HepG2 (cell line): ENCODE results near the gene HELT. TPM values are rescaled to one million over a fixed set of nuclear protein-coding genes. Genes with fewer than 3 reads are reported as not detected.

Experiments
- ATAC-seq: fragments of 200-7000 bp; cut with Tn5 transposase; 3 replicates; pipeline ENCODE4 v1.9.1; 2020; ENCODE audit warnings: mild to moderate bottlenecking, moderate library complexity
- BruUV-seq: library from RNA; stranded (reverse); fragments of 400-500 nt; replicated peaks from 2 replicates; lab custom pipeline; 2021; lab: Mats Ljungman, UMichigan
- CTCF ChIA-PET: fragments of 300-600 bp; formaldehyde crosslinking; extraction: SDS; loops from one replicate; lab custom pipeline; 2021; ENCODE audit warnings: low total read pairs, inconsistent platforms, low intra/inter-chr PET ratio; lab: Yijun Ruan, JAX
- POLR2A ChIA-PET: fragments of 350-600 bp; sonication (Branson Sonifier 250); formaldehyde crosslinking; loops from one replicate; lab custom pipeline; 2020; ENCODE audit warnings: antibody characterized with exemption, inconsistent platforms; lab: Yijun Ruan, JAX
- DNase-seq: peaks from one replicate; pipeline ENCODE4 v3.0.0-alpha.2; 2015; ENCODE audit warnings: low spot score
- FAIRE-seq: peaks from 3 replicates; lab custom pipeline; 2011; peaks lifted over from hg19 to GRCh38; lab: Jason Lieb, UNC
- H2AFZ ChIP-seq: one replicate; pipeline ENCODE4 v1.6.1; 2011; ENCODE audit warnings: low read length, inconsistent platforms
- H3K27ac ChIP-seq: fragments of 300-600 bp; 3 replicates; pipeline ENCODE4 v1.8.0; 2011; ENCODE audit warnings: mixed run types, mild to moderate bottlenecking, mixed read lengths, low read length, inconsistent platforms; ENCODE audit not compliant: insufficient read depth; ENCODE audit errors: extremely low read length
- H3K27me3 ChIP-seq, 2 experiments: fragments of 200-600 bp in 1 of 2; 2 replicates in 1 of 2; 3 replicates in 1 of 2; pipeline versions ENCODE4 v1.6.0 to v1.8.0; 2011; ENCODE audit warnings: low read length in 2 of 2, mild to moderate bottlenecking in 2 of 2, moderate library complexity in 2 of 2, inconsistent platforms in 1 of 2; ENCODE audit not compliant: insufficient read depth in 2 of 2, control insufficient read depth in 1 of 2
- H3K36me3 ChIP-seq, 2 experiments: fragments of 200-600 bp in 1 of 2; replicated peaks in 1 of 2; 2 replicates in 1 of 2; 3 replicates in 1 of 2; pipeline versions ENCODE4 v1.5.1 to v1.8.0; 2011; ENCODE audit warnings: low read length in 2 of 2, inconsistent platforms in 1 of 2; ENCODE audit not compliant: insufficient read depth in 2 of 2, control insufficient read depth in 1 of 2
- H3K4me1 ChIP-seq: 2 replicates; pipeline ENCODE4 v1.5.1; 2012; ENCODE audit warnings: low read length, inconsistent platforms; ENCODE audit not compliant: insufficient read depth
- H3K4me2 ChIP-seq: 2 replicates; pipeline ENCODE4 v1.6.0; 2011; ENCODE audit warnings: low read depth, low read length, inconsistent platforms
- H3K4me3 ChIP-seq, 3 experiments: fragments of 200-600 bp in 1 of 3; sonication (generic), shearing (Covaris generic) in 1 of 3; replicated peaks in 1 of 3; 2 replicates each; pipeline ENCODE4 v1.5.1; 2011 to 2016; ENCODE audit warnings: low read length in 3 of 3, inconsistent platforms in 2 of 3, low read depth in 2 of 3, mild to moderate bottlenecking in 2 of 3, control low read depth in 1 of 3, mixed read lengths in 1 of 3; ENCODE audit not compliant: insufficient read depth in 1 of 3
- H3K79me2 ChIP-seq: one replicate; pipeline ENCODE4 v1.6.1; 2011; ENCODE audit warnings: low read length, inconsistent platforms; ENCODE audit not compliant: insufficient read depth
- H3K9ac ChIP-seq: 2 replicates; pipeline ENCODE4 v1.6.0; 2011; ENCODE audit warnings: mild to moderate bottlenecking, low read depth, low read length, inconsistent platforms; ENCODE audit not compliant: insufficient read depth
- H3K9me3 ChIP-seq: 2 replicates; pipeline ENCODE4 v1.5.1; 2012; ENCODE audit warnings: mild to moderate bottlenecking, low read length
- H4K20me1 ChIP-seq: 2 replicates; pipeline ENCODE4 v1.6.0; 2011; ENCODE audit warnings: inconsistent platforms, mild to moderate bottlenecking, low read length, moderate library complexity; ENCODE audit not compliant: insufficient read depth
- AKAP8 ChIP-seq: sonication (generic); formaldehyde crosslinking; IDR thresholded peaks from 2 replicates; pipeline ENCODE4 v1.5.1; 2020; ENCODE audit warnings: mild to moderate bottlenecking, missing genetic modification reagents
- BATF2 ChIP-seq: sonication (generic); formaldehyde crosslinking; IDR thresholded peaks from 2 replicates; pipeline ENCODE4 v1.8.0; 2022; ENCODE audit warnings: mild to moderate bottlenecking, missing genetic modification reagents, moderate library complexity
- DNMT3B ChIP-seq: conservative IDR thresholded peaks from 2 replicates; pipeline ENCODE4 v1.6.1; 2016; ENCODE audit warnings: missing biosample characterization, control low read depth
- GLMP ChIP-seq: sonication (generic); formaldehyde crosslinking; IDR thresholded peaks from 2 replicates; pipeline ENCODE4 v1.9.0; 2021; ENCODE audit warnings: missing genetic modification reagents, mild to moderate bottlenecking, borderline replicate concordance
- NFIB ChIP-seq: sonication (generic); formaldehyde crosslinking; IDR thresholded peaks from 2 replicates; pipeline ENCODE4 v1.9.0; 2021; ENCODE audit warnings: missing genetic modification reagents, mild to moderate bottlenecking, borderline replicate concordance
- RFXANK ChIP-seq: IDR thresholded peaks from 2 replicates; pipeline ENCODE4 v1.6.1; 2016
- SMARCE1 ChIP-seq: fragments of 450-650 bp; IDR thresholded peaks from 2 replicates; pipeline ENCODE4 v1.6.1; 2017; ENCODE audit warnings: borderline replicate concordance
- TP53 ChIP-seq: sonication (generic); formaldehyde crosslinking; conservative IDR thresholded peaks from 2 replicates; pipeline ENCODE4 v1.4.0; 2020; ENCODE audit warnings: missing genetic modification reagents
- ZNF549 ChIP-seq: sonication (generic); formaldehyde crosslinking; IDR thresholded peaks from 2 replicates; pipeline ENCODE4 v1.5.0; 2020; ENCODE audit warnings: missing genetic modification reagents
- WGBS: methylation state at CpG from one replicate; pipeline ENCODE4 v1.1.6; 2017; ENCODE audit warnings: low lambda C conversion rate; 5-methylcytosine and 5-hydroxymethylcytosine counted together
- in situ Hi-C: cut with HindIII; loops from 2 replicates; pipeline ENCODE4 v1.10.0; 2017; ENCODE audit warnings: low pct_unique_long_range_greater_than_20kb; ENCODE audit not compliant: extremely low pct_ligation_motif_present
- intact Hi-C: fragments of 100-400 bp; cut with micrococcal nuclease; formaldehyde crosslinking; loops from one replicate; pipeline ENCODE4 v1.10.0; 2022; ENCODE audit not compliant: unreplicated experiment
- polyA plus RNA-seq, 8 experiments: library from polyadenylated mRNA; depleted of rRNA in 3 of 8; stranded (reverse) in 7 of 8; unstranded in 1 of 8; fragments of >200 nt; fragmentation: Illumina TruSeq in 4 of 8; extraction: Trizol in 4 of 8; gene quantifications; 2 replicates each; pipeline versions ENCODE4 v1.2.1 to v1.2.3, GENCODE V29; 2011 to 2016; ENCODE audit warnings: low read depth in 4 of 8, missing spikeins in 1 of 8, mixed read lengths in 1 of 8; ENCODE audit not compliant: insufficient read depth in 1 of 8
- total RNA-seq, 5 experiments: library from RNA; depleted of rRNA; stranded (reverse); fragments of >200 nt; fragmentation: Illumina TruSeq; extraction: Trizol; gene quantifications; 2 replicates each; pipeline ENCODE4 v1.2.3, GENCODE V29; 2016; ENCODE audit warnings: low read depth in 1 of 5

HELT gene
- total and polyA plus RNA-seq, 2 of the 13 experiments (the other 11 are each of a cell fraction or from before 2014, with no cell fraction given) = not detected

GRCh38 chr4:184980261-184980660, 38.0 kb upstream of the HELT start:
- Histone ChIP-seq H2AFZ (no peak overlapping the region), H3K79me2 (no peaks in the 10 kb centered on the region), H3K9ac (no peak overlapping the region), H3K27ac (no peak overlapping the region), H3K4me1 (no peaks in the 10 kb centered on the region), H3K4me2 (no peak overlapping the region), H3K9me3 (no peaks in the 10 kb centered on the region), H4K20me1 (no peaks in the 10 kb centered on the region), H3K36me3 (no peaks in the 10 kb centered on the region), H3K4me3 (no peak overlapping the region), H3K27me3 (peaks cover 4 to 15% of the 10 kb centered on the region in 2 experiments; a peak in 2 of 5 replicates)
- BruUV-seq = no TSS peak
- 46% methylated on average over 6 of the region's 6 CpGs for WGBS
- in situ Hi-C loops (loop anchor here (5.0 kb wide), 1 partner anchor 233 kb away; no protein-coding TSS in a partner anchor), intact Hi-C loops (loop anchor here (5.0 to 10.0 kb wide), 2 partner anchors 153 to 175 kb away; partner anchors contain the start of gene ACSL1)
- ChIA-PET CTCF (no interaction called here), POLR2A (no interaction called here)
- TF ChIP-seq TP53 (CRISPR knock-in tag) = no peak
- TF ChIP-seq BATF2 = no peak
- TF ChIP-seq NFIB (CRISPR knock-in tag) = no peak
- no peak for TF ChIP-seq DNMT3B
- TF ChIP-seq GLMP (CRISPR knock-in tag) = no peak
- TF ChIP-seq AKAP8 (CRISPR knock-in tag) = no peak
- TF ChIP-seq ZNF549 (CRISPR knock-in tag) = no peak
- TF ChIP-seq RFXANK (CRISPR knock-in tag) = no peak
- no peak for TF ChIP-seq SMARCE1
- FAIRE-seq = no peak
- no peak for DNase-seq
- no peak for ATAC-seq
